ENCODE results near the gene ZMYM2.
A peak's percentile ranks its signal among the peaks of the same experiment; 100 is the strongest.
"Not testable (repeated sequence)": the region's sequence is repeated elsewhere in the genome, so short reads cannot be mapped to it uniquely, and the experiment has no call there.

ZMYM2 gene

GRCh38 chr13:19974498-19975009 lies 16.0 kb downstream of the ZMYM2 start:
- DNase-seq; intact Hi-C loops (cut with DNase I): not testable (repeated sequence)

GRCh38 chr13:19978831-19979437 lies 20.4 kb downstream of the ZMYM2 start:
- no peak for DNase-seq
- intact Hi-C loops (cut with DNase I) = no loop called here

- intact Hi-C loops (cut with DNase I) = no loop called here
- no peak for DNase-seq
Observed at GRCh38 chr13:19981685-19982238, 23.2 kb downstream of the ZMYM2 start.

- intact Hi-C loops (cut with DNase I) = no loop called here
- DNase-seq = no peak
Observed at GRCh38 chr13:19982447-19983043, 24.0 kb downstream of the ZMYM2 start.

GRCh38 chr13:19984430-19985218 lies 26.1 kb downstream of the ZMYM2 start:
- intact Hi-C loops (cut with DNase I) = no loop called here
- DNase-seq = peak in 2 of 42 donors; percentile 11 to 31

GRCh38 chr13:19985219-19985556 lies 26.7 kb downstream of the ZMYM2 start:
- intact Hi-C loops (cut with DNase I) = no loop called here
- DNase-seq = no peak

GRCh38 chr13:19991531-19991930 lies 33.0 kb downstream of the ZMYM2 start:
- intact Hi-C loops (cut with DNase I) = no loop called here
- DNase-seq = no peak

- no peak for DNase-seq
- intact Hi-C loops (cut with DNase I) = no loop called here
Observed at GRCh38 chr13:19993024-19993423, 34.5 kb downstream of the ZMYM2 start.

- intact Hi-C loops (cut with DNase I) = no loop called here
- no peak for DNase-seq
Observed at GRCh38 chr13:19998960-19999359, 40.4 kb downstream of the ZMYM2 start.

- DNase-seq = no peak
- intact Hi-C loops (cut with DNase I) = no loop called here
Observed at GRCh38 chr13:20000062-20000552, 41.6 kb downstream of the ZMYM2 start.

- intact Hi-C loops (cut with DNase I) = no loop called here
- DNase-seq = peak in 3 of 42 donors; percentile 12 to 23 (median 17)
Observed at GRCh38 chr13:20001366-20002190, 43.1 kb downstream of the ZMYM2 start.

- no peak for DNase-seq
- intact Hi-C loops (cut with DNase I) = no loop called here
Observed at GRCh38 chr13:20002787-20003186, 44.3 kb downstream of the ZMYM2 start.

- intact Hi-C loops (cut with DNase I) = no loop called here
- DNase-seq = no peak
Observed at GRCh38 chr13:20006206-20006605, 47.7 kb downstream of the ZMYM2 start.

- DNase-seq = no peak
- intact Hi-C loops (cut with DNase I) = no loop called here
Observed at GRCh38 chr13:20015763-20016162, 57.2 kb downstream of the ZMYM2 start.

- intact Hi-C loops (cut with DNase I) = no loop called here
- no peak for DNase-seq
Observed at GRCh38 chr13:20016649-20017364, 58.3 kb downstream of the ZMYM2 start.

- intact Hi-C loops (cut with DNase I) = no loop called here
- DNase-seq = no peak
Observed at GRCh38 chr13:20017365-20017711, 58.8 kb downstream of the ZMYM2 start.

- intact Hi-C loops (cut with DNase I) = no loop called here
Observed at GRCh38 chr13:20019043-20019442, 60.5 kb downstream of the ZMYM2 start.

GRCh38 chr13:20024702-20025101 lies 66.2 kb downstream of the ZMYM2 start:
- DNase-seq = no peak
- intact Hi-C loops (cut with DNase I) = no loop called here

More at GRCh38 chr13:20019043-20019442, 60.5 kb downstream of the ZMYM2 start:
- DNase-seq = no peak
